Spleen (tissue), 7 donors: ENCODE measurements around the gene STUM.

ENCODE experiments used
- POLR2A ChIP-seq, 3 donors: fragments of 450-650 bp; IDR thresholded peaks; one replicate each; pipeline ENCODE4 v1.5.1; 2017; ENCODE audit warnings: antibody characterized with exemption in 3 of 3, mild to moderate bottlenecking in 1 of 3
- POLR2AphosphoS5 ChIP-seq, 3 donors: sonication (generic); formaldehyde crosslinking; IDR thresholded peaks; one replicate each; pipeline ENCODE4 v1.5.1; 2017; ENCODE audit warnings: antibody characterized with exemption in 3 of 3
- TF ChIP-seq, protein P1 (sequence below), 11 experiments: fragments of 200-600 bp in 7 of 11; fragments of 450-650 bp in 4 of 11; sonication (generic) in 4 of 11; IDR thresholded peaks in 8 of 11; conservative IDR thresholded peaks in 3 of 11; 1 replicate in 7 of 11; 2 replicates in 4 of 11; pipeline versions ENCODE4 v1.4.0 to v1.8.0; 2016 to 2021; ENCODE audit warnings: antibody characterized with exemption in 11 of 11, inconsistent platforms in 4 of 11, mild to moderate bottlenecking in 1 of 11
- donor health status: DM: no; HTN: no; CAD: no; lungs with moderate emphysema.
- donor health status: DM: no; HTN: no; CAD: no.
- donor health status: DM: no; HTN: no; CAD: no.

DNA sequence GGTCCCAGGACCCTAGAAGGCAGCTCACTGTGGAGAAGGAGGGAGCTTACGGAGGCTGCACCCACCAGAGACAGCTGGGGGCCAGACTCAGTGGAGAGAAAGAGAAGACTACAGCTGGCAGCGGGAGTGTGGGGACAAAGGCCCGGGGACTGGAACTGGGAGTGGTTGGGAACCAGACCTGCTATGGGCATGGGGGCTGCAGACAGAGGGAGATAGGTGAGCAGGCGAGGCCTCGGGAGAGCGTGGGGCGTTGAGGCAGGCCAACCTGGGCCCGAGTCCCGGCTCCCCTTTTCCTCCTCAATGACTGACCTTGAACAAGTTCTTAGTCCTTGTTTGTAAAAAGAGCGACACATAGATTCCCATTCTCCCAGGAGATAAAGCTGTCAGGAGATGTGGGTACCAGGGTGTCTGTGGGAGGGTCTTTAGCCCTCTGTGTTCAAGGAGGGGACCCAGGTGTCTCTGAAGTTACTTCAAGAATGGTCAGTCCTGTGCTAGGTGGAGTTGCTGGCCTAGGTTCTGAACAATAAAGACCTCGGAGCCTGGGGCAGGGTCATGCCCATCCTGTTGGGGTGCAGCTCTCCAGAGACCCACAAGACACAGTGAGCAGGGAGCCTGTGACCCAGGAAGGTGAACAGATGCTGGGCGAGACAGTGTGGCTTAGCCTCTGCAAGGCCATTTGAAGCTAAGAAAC is 102.6 kb downstream of the STUM start:
- TF ChIP-seq POLR2A (IDR thresholded peaks at IDR 0.05), result no peak
- TF ChIP-seq POLR2AphosphoS5 (IDR thresholded peaks at IDR 0.05), result no peak
- TF ChIP-seq, protein P1, sequence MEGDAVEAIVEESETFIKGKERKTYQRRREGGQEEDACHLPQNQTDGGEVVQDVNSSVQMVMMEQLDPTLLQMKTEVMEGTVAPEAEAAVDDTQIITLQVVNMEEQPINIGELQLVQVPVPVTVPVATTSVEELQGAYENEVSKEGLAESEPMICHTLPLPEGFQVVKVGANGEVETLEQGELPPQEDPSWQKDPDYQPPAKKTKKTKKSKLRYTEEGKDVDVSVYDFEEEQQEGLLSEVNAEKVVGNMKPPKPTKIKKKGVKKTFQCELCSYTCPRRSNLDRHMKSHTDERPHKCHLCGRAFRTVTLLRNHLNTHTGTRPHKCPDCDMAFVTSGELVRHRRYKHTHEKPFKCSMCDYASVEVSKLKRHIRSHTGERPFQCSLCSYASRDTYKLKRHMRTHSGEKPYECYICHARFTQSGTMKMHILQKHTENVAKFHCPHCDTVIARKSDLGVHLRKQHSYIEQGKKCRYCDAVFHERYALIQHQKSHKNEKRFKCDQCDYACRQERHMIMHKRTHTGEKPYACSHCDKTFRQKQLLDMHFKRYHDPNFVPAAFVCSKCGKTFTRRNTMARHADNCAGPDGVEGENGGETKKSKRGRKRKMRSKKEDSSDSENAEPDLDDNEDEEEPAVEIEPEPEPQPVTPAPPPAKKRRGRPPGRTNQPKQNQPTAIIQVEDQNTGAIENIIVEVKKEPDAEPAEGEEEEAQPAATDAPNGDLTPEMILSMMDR (IDR thresholded peaks at IDR 0.05 in 8 of 11, conservative IDR thresholded peaks at IDR 0.05 in 3 of 11), result no peak
